Hematopoietic multipotent progenitor cell (in vitro differentiated cells): Measurements from ENCODE around the gene MSX2. TPM values are rescaled to one million over a fixed set of nuclear protein-coding genes. Genes with fewer than 3 reads are reported as not detected.
"Not testable (repeated sequence)": the region's sequence is repeated elsewhere in the genome, so short reads cannot be mapped to it uniquely, and the experiment has no call there.

ENCODE experiments used
- DNase-seq, 3 donors: peaks; one replicate each; pipeline ENCODE4 v3.0.0-alpha.2; 2011 to 2015; ENCODE audit warnings: low read depth in 2 of 3, low spot score in 2 of 3
- total RNA-seq: library from RNA; depleted of rRNA; stranded (reverse); fragments of >200 nt; gene quantifications from one replicate; pipeline ENCODE4 v1.2.3, GENCODE V29; 2012

Gene MSX2
- total RNA-seq, 1 donor, result 0.27 TPM

GRCh38 chr5:174732036-174733020 is 7.9 kb downstream of the MSX2 start:
- no peak for DNase-seq

GRCh38 chr5:174733091-174733690 is 8.8 kb downstream of the MSX2 start:
- DNase-seq, result no peak

GRCh38 chr5:174733836-174734235 is 9.5 kb downstream of the MSX2 start:
- no peak for DNase-seq

GRCh38 chr5:174734571-174735497 is 10.5 kb downstream of the MSX2 start:
- DNase-seq, result no peak

- DNase-seq, result peak in 1 of 3 donors; percentile 33
Observed at GRCh38 chr5:174735498-174736330, 11.3 kb downstream of the MSX2 start.

GRCh38 chr5:174736331-174736721 is 11.9 kb downstream of the MSX2 start:
- DNase-seq, result no peak

GRCh38 chr5:174736777-174737176 is 12.4 kb downstream of the MSX2 start:
- DNase-seq, result no peak

GRCh38 chr5:174737330-174737729 is 12.9 kb downstream of the MSX2 start:
- DNase-seq, result no peak

GRCh38 chr5:174741352-174741751 is 17.0 kb downstream of the MSX2 start:
- no peak for DNase-seq

- DNase-seq, result no peak
Observed at GRCh38 chr5:174744896-174745295, 20.5 kb downstream of the MSX2 start.

- DNase-seq, result no peak
Observed at GRCh38 chr5:174745590-174746103, 21.3 kb downstream of the MSX2 start.

- no peak for DNase-seq
Observed at GRCh38 chr5:174750711-174751110, 26.3 kb downstream of the MSX2 start.

- no peak for DNase-seq
Observed at GRCh38 chr5:174751154-174752000, 27.0 kb downstream of the MSX2 start.

- DNase-seq, result no peak
Observed at GRCh38 chr5:174752121-174752520, 27.7 kb downstream of the MSX2 start.

GRCh38 chr5:174755106-174755505 is 30.7 kb downstream of the MSX2 start:
- DNase-seq, result no peak

GRCh38 chr5:174759091-174759490 is 34.7 kb downstream of the MSX2 start:
- no peak for DNase-seq

- DNase-seq, result no peak
Observed at GRCh38 chr5:174760721-174761120, 36.3 kb downstream of the MSX2 start.

GRCh38 chr5:174761341-174761740 is 37.0 kb downstream of the MSX2 start:
- not testable (repeated sequence) for DNase-seq

GRCh38 chr5:174764309-174764708 is 39.9 kb downstream of the MSX2 start:
- no peak for DNase-seq
